Measurements from ENCODE around the gene PIK3C2G. TPM values are rescaled to one million over a fixed set of nuclear protein-coding genes. Genes with fewer than 3 reads are reported as not detected.

PIK3C2G gene
- total RNA-seq, 2 experiments from 2014 or later = not detected

DNA sequence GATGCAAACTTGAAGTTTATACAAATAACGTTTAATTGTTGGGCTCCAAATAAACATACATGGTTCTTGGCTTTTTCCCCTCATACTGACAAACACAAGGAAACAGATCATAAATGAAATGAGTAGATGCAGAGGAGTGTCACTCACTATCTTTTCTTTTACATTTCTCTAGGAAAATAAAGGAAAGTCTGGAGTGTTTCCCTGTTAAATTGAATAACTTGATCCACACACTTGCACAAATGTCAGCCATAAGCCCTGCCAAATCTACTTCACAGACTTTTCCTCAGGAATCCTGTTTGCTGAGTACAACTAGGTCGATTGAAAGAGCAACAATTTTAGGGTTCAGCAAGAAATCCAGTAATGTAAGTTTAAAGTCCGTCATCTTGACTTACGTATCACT lies 301.2 kb downstream of the PIK3C2G start:
- no peak overlapping the region for H3K4me3 Mint-ChIP-seq
- CTCF ChIA-PET = no interaction called here
- no peaks in the 10 kb centered on the region for H3K4me1 Mint-ChIP-seq
- DNase-seq = no peak
- ATAC-seq = no peak
- no peaks in the 10 kb centered on the region for H3K36me3 Mint-ChIP-seq
- H3K27me3 Mint-ChIP-seq = no peaks in the 10 kb centered on the region
- H3K9me3 Mint-ChIP-seq (ENCODE audit: low read depth) = no peaks in the 10 kb centered on the region
- H3K27ac Mint-ChIP-seq = no peak overlapping the region

DNA sequence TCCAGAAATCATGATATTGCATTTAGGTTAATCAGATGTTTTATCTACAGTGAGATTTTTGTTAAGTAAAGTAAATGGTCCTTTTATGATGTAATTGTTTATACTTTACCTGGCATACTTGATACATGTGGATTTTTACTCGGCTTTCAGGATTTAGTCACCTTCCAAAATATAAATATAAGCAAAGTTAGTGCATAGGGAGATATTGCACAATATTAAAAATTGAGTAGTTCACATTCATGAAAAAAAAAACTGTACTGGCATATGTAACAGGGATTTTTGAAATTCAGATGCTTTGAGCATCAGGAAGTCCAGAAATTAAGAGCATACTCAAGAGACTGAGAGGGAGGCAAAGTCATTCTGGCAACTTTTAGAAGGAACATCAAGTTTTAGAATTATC lies 303.0 kb downstream of the PIK3C2G start:
- no peak overlapping the region for H3K27ac Mint-ChIP-seq
- CTCF ChIA-PET = no interaction called here

DNA sequence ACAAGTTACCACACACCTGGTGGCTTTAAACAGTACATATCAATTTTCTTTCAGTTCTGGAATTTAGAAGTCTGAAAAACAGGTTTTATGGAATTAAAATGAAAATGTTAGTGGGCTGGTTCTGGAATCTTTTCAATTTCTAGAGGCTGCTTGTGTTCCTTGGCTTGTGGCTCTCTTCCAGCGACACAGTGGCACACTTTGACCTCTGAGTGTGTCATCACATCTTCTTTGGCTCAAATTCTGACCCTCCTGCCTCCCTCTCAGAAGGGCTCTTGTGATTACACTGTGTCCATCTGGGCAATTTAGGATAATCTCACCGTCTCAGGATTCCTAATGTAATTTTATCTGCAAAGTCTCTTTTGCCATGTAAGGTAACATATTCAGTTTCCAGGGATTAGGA lies 306.5 kb downstream of the PIK3C2G start:
- DNase-seq = no peak
- CTCF ChIA-PET = no interaction called here
- no peak for ATAC-seq
- Mint-ChIP-seq H3K4me1 (no peaks in the 10 kb centered on the region), H3K9me3 (ENCODE audit: low read depth) (no peaks in the 10 kb centered on the region), H3K27me3 (no peaks in the 10 kb centered on the region), H3K27ac (no peak overlapping the region), H3K36me3 (no peaks in the 10 kb centered on the region), H3K4me3 (no peak overlapping the region)

More for the DNA sequence above, 303.0 kb downstream of the PIK3C2G start:
- Mint-ChIP-seq H3K4me1 (no peaks in the 10 kb centered on the region), H3K4me3 (no peak overlapping the region), H3K36me3 (no peaks in the 10 kb centered on the region), H3K9me3 (ENCODE audit: low read depth) (no peaks in the 10 kb centered on the region), H3K27me3 (no peaks in the 10 kb centered on the region)
- no peak for ATAC-seq
- DNase-seq = no peak

DNA sequence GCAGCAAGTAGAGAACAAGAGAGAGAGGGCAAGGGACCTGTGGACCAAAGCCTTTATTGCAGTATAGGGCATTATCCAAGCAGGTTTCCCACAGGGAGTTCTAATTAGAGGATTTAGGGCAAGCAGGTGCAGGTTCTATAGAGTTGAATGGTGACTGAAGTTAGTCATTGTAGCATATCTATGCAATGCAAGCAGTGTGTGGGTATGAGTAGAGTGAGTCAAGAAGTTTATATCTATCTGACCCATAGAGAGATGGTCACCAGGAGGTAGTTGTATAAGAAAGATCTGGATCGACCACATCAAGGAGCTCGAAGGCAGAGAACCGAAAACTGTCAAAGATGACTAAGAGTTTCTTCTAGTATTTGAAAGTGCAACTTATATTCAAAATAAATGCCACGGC lies 309.2 kb downstream of the PIK3C2G start:
- Mint-ChIP-seq H3K4me3 (no peak overlapping the region), H3K36me3 (no peaks in the 10 kb centered on the region), H3K27me3 (no peaks in the 10 kb centered on the region), H3K27ac (no peak overlapping the region), H3K4me1 (no peaks in the 10 kb centered on the region), H3K9me3 (ENCODE audit: low read depth) (no peaks in the 10 kb centered on the region)
- CTCF ChIA-PET = no interaction called here
- no peak for ATAC-seq
- DNase-seq = no peak

DNA sequence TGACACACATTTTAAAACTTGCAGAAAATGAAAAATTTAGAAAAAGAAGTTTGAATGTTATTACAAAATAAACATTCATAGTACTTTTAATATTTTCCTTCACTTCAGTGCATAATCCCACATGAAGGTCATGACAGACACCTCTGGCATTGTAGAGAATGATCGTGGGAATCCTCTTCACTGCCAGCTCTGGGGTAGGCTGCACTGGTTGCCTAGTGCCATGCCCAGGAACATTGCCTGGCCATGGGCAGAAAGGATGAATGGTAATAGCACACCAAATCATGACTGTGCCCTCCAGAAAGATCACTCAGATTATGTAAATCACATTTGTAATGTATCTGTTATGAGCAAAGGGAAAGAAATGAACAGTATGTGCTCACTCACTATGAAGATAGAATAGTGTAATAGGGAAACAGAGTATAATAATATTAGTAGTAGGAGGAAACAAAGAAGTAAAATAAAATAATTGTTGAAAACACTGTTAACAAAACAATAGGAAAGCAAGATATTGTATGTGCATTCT lies 314.8 kb downstream of the PIK3C2G start:
- ATAC-seq (no peak), DNase-seq (no peak)
- Mint-ChIP-seq H3K27me3 (no peaks in the 10 kb centered on the region), H3K4me1 (no peaks in the 10 kb centered on the region), H3K4me3 (no peak overlapping the region), H3K36me3 (no peaks in the 10 kb centered on the region), H3K9me3 (ENCODE audit: low read depth) (no peaks in the 10 kb centered on the region), H3K27ac (no peak overlapping the region)
- CTCF ChIA-PET = no interaction called here

DNA sequence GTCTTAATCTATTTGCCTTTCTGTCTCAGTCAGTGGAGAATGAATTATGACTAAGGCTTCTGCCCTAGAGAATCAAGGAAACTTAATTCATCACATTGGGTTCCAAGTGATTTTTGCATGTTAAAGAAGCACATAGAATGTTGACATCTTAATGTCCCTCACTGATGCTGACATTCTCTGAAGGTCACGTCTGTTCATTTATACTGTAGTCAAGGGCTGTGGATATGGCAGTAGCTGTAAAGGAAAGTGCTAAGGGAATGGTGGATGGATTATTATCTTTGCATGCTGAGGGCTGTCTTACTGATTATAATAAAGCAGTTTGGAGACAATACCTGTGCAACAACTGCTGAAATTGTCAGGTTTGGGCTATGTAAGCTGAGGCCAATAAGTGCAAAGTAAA lies 315.3 kb downstream of the PIK3C2G start:
- H3K36me3 Mint-ChIP-seq = no peaks in the 10 kb centered on the region
- no peak overlapping the region for H3K27ac Mint-ChIP-seq
- no peaks in the 10 kb centered on the region for H3K4me1 Mint-ChIP-seq
- DNase-seq (no peak), ATAC-seq (no peak)
- H3K4me3 Mint-ChIP-seq = no peak overlapping the region
- CTCF ChIA-PET = no interaction called here
- H3K27me3 Mint-ChIP-seq = no peaks in the 10 kb centered on the region
- peaks cover 3% of the 10 kb centered on the region for H3K9me3 Mint-ChIP-seq (ENCODE audit: low read depth)

DNA sequence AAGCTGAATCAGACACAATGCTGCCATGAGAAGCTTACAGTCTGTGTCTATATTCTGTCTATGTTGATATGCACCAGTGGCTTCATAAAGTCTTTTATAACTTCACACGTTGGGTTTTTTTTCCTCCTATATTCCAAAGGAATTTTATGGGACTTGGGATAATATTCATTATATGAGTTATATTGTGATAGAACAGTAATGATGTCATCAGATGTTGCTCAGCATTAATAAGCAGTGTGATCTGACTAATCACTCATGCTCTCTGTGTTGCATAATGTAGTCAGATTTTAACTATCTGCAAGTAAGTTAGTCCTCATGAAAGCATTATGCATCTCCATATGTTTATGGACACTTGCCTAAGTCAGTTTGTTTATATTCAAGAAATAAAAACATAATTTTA lies 316.9 kb downstream of the PIK3C2G start:
- H3K36me3 Mint-ChIP-seq = no peaks in the 10 kb centered on the region
- ATAC-seq (no peak), DNase-seq (no peak)
- CTCF ChIA-PET = no interaction called here
- peaks cover 5% of the 10 kb centered on the region for H3K9me3 Mint-ChIP-seq (ENCODE audit: low read depth)
- no peaks in the 10 kb centered on the region for H3K27me3 Mint-ChIP-seq
- H3K4me1 Mint-ChIP-seq = no peaks in the 10 kb centered on the region
- H3K27ac Mint-ChIP-seq = no peak overlapping the region
- no peak overlapping the region for H3K4me3 Mint-ChIP-seq

DNA sequence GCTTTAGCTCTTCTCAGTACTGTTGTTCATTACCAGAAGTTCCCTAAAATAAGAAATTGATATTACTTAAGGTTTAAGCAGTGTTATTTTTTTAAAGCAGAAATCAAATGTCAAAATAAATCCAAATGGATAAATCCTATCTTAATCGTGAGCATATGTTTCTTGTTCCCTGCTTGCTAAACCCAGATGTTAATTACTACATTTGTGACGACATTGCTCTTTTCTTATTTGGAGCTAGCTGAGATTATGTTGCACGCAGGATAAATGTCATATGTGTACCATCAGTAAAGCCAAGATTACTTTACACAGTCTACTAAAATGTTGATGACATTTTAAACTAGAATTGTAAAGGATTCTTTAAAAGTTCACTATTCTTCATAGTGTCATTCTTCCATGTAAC lies 319.0 kb downstream of the PIK3C2G start:
- H3K9me3 Mint-ChIP-seq (ENCODE audit: low read depth) = peaks cover 5% of the 10 kb centered on the region
- H3K27ac Mint-ChIP-seq = no peak overlapping the region
- DNase-seq (no peak), ATAC-seq (no peak)
- H3K27me3 Mint-ChIP-seq = no peaks in the 10 kb centered on the region
- no peaks in the 10 kb centered on the region for H3K36me3 Mint-ChIP-seq
- H3K4me3 Mint-ChIP-seq = no peak overlapping the region
- no peaks in the 10 kb centered on the region for H3K4me1 Mint-ChIP-seq
- CTCF ChIA-PET = no interaction called here

DNA sequence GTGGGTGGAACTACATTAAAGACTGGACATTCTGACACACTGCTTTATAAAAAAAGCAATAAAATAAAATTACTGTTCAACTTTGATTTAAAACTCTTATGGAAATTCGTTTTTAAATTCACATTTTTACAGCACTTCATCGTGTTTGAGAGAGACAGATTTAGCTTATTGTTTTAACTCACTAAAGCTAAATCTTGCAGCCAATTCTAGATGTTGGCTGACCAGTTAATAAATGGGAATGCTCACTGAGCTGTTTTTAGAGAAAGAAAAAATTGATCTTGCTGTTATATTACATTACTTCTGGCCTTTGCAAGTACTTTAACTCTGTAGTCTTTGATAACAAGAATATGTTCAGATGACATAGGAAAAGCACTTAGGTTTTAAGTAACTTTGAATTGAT lies 319.4 kb downstream of the PIK3C2G start:
- ATAC-seq = no peak
- CTCF ChIA-PET = no interaction called here
- Mint-ChIP-seq H3K27me3 (no peaks in the 10 kb centered on the region), H3K4me1 (no peaks in the 10 kb centered on the region), H3K4me3 (no peak overlapping the region), H3K9me3 (ENCODE audit: low read depth) (peaks cover 5% of the 10 kb centered on the region), H3K27ac (no peak overlapping the region), H3K36me3 (no peaks in the 10 kb centered on the region)
- DNase-seq = no peak

DNA sequence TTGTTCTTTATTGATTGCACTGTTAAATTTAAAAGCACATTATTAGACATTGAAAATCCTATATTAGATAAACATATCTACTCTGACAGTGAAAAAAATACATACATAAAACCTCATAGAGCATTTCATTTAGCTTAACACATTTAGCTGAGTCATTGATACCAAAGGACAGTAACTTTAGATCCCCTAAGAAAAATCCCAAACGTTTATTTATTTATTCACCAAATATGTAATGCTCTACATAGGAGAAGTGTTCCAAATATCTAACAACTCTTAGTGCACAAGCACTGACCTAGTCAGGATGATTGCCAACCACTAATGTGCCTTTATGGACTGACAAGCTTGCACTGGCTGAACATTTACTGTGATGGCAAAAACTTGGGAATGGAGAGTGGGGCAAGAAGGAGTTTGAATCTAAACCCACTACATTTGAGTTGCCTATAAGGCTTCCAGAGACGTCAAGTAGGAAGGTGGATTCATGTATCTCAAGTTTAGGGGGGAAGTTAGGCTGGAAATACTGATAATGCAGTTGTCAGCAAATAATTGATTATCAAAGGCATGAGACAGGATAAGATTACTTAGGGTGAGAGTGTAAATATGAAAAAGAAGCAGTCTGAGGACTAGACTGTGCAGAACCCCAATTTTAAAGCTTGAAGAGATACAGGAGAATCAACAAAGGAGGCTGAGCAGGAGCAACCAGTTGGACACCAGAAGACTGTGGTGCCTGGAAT lies 320.1 kb downstream of the PIK3C2G start:
- H3K36me3 Mint-ChIP-seq = no peaks in the 10 kb centered on the region
- H3K27ac Mint-ChIP-seq = no peak overlapping the region
- ATAC-seq (no peak), DNase-seq (no peak)
- H3K9me3 Mint-ChIP-seq (ENCODE audit: low read depth) = peaks cover 5% of the 10 kb centered on the region
- H3K4me1 Mint-ChIP-seq = no peaks in the 10 kb centered on the region
- CTCF ChIA-PET = no interaction called here
- no peaks in the 10 kb centered on the region for H3K27me3 Mint-ChIP-seq
- H3K4me3 Mint-ChIP-seq = no peak overlapping the region

DNA sequence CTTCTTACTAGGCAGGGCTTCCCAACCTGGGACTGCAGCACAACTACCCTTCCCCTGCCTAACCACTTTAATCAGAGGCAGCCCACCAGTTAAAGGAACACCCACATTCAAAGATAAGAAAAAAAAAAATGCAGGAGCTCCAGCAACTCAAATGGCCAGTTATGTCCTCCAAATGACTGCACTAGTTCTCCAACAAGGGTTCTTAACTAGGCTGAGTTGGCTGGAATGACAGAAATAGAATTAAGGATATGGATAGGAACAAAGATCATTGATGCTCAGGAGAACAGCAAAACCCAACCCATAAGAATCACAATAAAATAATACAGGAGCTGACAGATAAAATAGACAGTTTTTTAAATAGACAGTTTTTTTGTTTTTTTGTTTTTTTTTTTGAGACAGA lies 322.3 kb downstream of the PIK3C2G start:
- CTCF ChIA-PET = no interaction called here
- DNase-seq = no peak
- peaks cover 8% of the 10 kb centered on the region for H3K9me3 Mint-ChIP-seq (ENCODE audit: low read depth)

DNA sequence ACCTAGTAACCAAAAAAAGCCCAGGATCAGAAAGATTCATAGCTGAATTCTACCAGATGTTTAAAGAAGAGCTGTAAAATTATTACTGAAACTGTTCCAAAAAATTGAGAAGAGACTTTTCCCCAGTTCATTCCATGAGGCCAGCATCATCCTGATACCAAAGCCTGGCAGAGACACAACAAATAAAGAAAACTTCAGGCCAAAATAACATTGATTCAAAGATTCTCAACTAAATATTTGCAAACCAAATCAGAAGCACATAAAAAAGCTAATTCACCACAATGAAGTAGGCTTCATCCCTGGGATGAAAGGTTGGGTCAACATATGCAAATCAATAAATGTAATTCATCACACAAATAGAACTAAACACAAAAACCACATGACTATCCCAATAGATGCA lies 325.3 kb downstream of the PIK3C2G start:
- no peaks in the 10 kb centered on the region for H3K36me3 Mint-ChIP-seq
- DNase-seq (no peak), ATAC-seq (no peak)
- no peaks in the 10 kb centered on the region for H3K4me1 Mint-ChIP-seq
- no peaks in the 10 kb centered on the region for H3K27me3 Mint-ChIP-seq
- CTCF ChIA-PET = no interaction called here
- H3K27ac Mint-ChIP-seq = no peak overlapping the region
- no peak overlapping the region for H3K4me3 Mint-ChIP-seq
- peaks cover 6% of the 10 kb centered on the region for H3K9me3 Mint-ChIP-seq (ENCODE audit: low read depth)

More for the DNA sequence above, 322.3 kb downstream of the PIK3C2G start:
- no peak for ATAC-seq
- Mint-ChIP-seq H3K27ac (no peak overlapping the region), H3K36me3 (no peaks in the 10 kb centered on the region), H3K4me3 (no peak overlapping the region), H3K4me1 (no peaks in the 10 kb centered on the region), H3K27me3 (no peaks in the 10 kb centered on the region)

DNA sequence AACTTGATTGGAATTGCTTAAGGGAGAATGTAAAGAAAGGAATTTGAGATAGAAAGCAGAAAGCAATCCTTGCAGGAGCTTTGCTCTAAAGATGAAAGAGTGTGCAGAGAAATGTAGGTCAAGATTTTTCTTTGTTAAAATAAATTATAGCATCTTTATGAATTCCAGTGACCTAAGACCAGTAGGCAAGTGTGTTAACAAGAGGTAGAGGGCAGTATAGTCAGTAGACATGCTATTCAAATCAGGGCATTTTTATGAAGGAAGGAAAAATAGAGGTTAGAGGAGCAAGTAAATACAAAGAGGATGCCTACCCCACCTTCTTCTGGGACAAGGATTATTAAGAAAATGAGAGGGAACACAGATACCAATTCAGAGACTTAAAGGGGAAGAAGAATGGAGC lies 328.0 kb downstream of the PIK3C2G start:
- H3K4me1 Mint-ChIP-seq = no peaks in the 10 kb centered on the region
- H3K4me3 Mint-ChIP-seq = no peak overlapping the region
- peaks cover 3% of the 10 kb centered on the region for H3K9me3 Mint-ChIP-seq (ENCODE audit: low read depth)
- no peaks in the 10 kb centered on the region for H3K36me3 Mint-ChIP-seq
- DNase-seq (no peak), ATAC-seq (no peak)
- H3K27ac Mint-ChIP-seq = no peak overlapping the region
- no peaks in the 10 kb centered on the region for H3K27me3 Mint-ChIP-seq
- CTCF ChIA-PET = no interaction called here

DNA sequence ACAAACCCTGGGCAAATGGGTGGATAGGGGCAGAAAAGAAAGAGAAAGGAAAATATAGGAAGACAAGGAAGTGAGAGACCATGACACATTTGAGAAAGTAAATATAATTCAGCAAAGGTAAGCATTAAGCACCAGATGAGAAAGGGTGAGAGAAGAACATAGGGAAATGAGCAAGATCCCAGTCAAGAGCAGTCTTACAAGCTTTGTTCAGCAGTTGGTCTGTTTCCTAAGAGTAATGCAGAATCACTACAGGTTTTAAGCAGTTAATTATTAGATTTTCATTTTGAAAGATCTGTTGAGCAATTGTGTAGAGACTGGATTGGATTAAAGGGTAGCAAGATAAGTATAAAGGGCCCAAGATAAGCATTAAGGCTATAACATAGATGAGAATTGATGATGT lies 330.2 kb downstream of the PIK3C2G start:
- Mint-ChIP-seq H3K4me1 (no peaks in the 10 kb centered on the region), H3K27me3 (no peaks in the 10 kb centered on the region), H3K9me3 (ENCODE audit: low read depth) (peaks cover 3% of the 10 kb centered on the region), H3K36me3 (no peaks in the 10 kb centered on the region), H3K4me3 (no peak overlapping the region), H3K27ac (no peak overlapping the region)
- ATAC-seq (no peak), DNase-seq (no peak)
- CTCF ChIA-PET = no interaction called here

DNA sequence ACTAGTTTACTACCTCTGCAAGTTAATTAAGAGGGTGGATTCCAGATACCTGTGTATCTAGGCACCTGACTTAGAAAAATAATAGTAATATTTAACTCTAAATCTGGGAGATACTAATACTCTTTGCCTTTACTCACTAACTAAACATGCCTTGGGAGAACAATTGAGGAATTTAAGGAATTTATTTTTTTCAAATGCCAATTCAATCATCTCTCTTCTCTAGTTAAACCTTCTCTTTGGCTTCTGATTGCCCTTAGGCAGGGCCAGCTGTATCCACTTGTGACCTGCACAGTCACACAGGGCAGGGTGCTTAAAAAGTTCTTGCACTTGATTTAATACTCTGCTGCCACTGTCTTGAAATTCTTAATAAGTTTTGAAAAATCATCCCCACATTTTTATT lies 334.1 kb downstream of the PIK3C2G start:
- Mint-ChIP-seq H3K27ac (no peak overlapping the region), H3K9me3 (ENCODE audit: low read depth) (no peaks in the 10 kb centered on the region), H3K4me1 (no peaks in the 10 kb centered on the region), H3K36me3 (no peaks in the 10 kb centered on the region), H3K27me3 (no peaks in the 10 kb centered on the region), H3K4me3 (no peak overlapping the region)
- CTCF ChIA-PET = no interaction called here
- ATAC-seq (no peak), DNase-seq (no peak)
